ENCODE measurements around the gene ENDOV. TPM values are rescaled to one million over a fixed set of nuclear protein-coding genes. Genes with fewer than 3 reads are reported as not detected.

The ENDOV gene
- total and polyA plus RNA-seq, 4 donors, result 5.7 to 11.9 (median 8.3) TPM

GRCh38 chr17:80429356-80430275 is 14.6 kb downstream of the ENDOV start:
- Histone ChIP-seq H3K27me3 (ENCODE audit: control insufficient read depth in 4 of 4, insufficient read depth in 4 of 4, low read length in 3 of 4) (no peaks in the 10 kb centered on the region), H3K9ac (ENCODE audit: low read depth in 1 of 2, low read length in 2 of 2) (no peak overlapping the region), H3K36me3 (ENCODE audit: control insufficient read depth in 4 of 4, insufficient read depth in 3 of 4, low read depth in 1 of 4, low read length in 3 of 4) (peaks cover 0 to 2% (median 0%) of the 10 kb centered on the region in 4 donors), H3K27ac (ENCODE audit: low read depth in 1 of 2, low read length in 2 of 2) (no peak overlapping the region), H3K9me3 (ENCODE audit: control insufficient read depth in 4 of 4, low read length in 3 of 4) (no peaks in the 10 kb centered on the region), H3K4me3 (ENCODE audit: low read depth in 1 of 3, low read length in 3 of 3) (no peak overlapping the region), H3K4me1 (ENCODE audit: control insufficient read depth in 4 of 4, insufficient read depth in 4 of 4, low read length in 3 of 4) (peaks cover 0 to 3% (median under 1%) of the 10 kb centered on the region in 4 donors)
- TF ChIP-seq ATF3 (IDR thresholded peaks at IDR 0.05) (no peak), EGR1 (IDR thresholded peaks at IDR 0.05; ENCODE audit: low read depth in 2 of 2) (no peak), SP1 (IDR thresholded peaks at IDR 0.05) (no peak), HNF4A (conservative IDR thresholded peaks at IDR 0.05) (no peak), GABPA (IDR thresholded peaks at IDR 0.05 in 1 of 2, conservative IDR thresholded peaks at IDR 0.05 in 1 of 2) (no peak), JUND (IDR thresholded peaks at IDR 0.05) (no peak), REST (IDR thresholded peaks at IDR 0.05) (no peak), TAF1 (conservative IDR thresholded peaks at IDR 0.05) (no peak), RAD21 (IDR thresholded peaks at IDR 0.05) (no peak), ZBTB33 (IDR thresholded peaks at IDR 0.05) (no peak)
- 96% methylated on average over 33 of the region's 33 CpGs for WGBS
- DNase-seq (ENCODE audit: low spot score), result no peak

- Histone ChIP-seq H3K4me1 (ENCODE audit: control insufficient read depth in 4 of 4, insufficient read depth in 4 of 4, low read length in 3 of 4) (peaks cover 0 to 3% (median under 1%) of the 10 kb centered on the region in 4 donors), H3K27me3 (ENCODE audit: control insufficient read depth in 4 of 4, insufficient read depth in 4 of 4, low read length in 3 of 4) (no peaks in the 10 kb centered on the region), H3K27ac (ENCODE audit: low read depth in 1 of 2, low read length in 2 of 2) (no peak overlapping the region), H3K4me3 (ENCODE audit: low read depth in 1 of 3, low read length in 3 of 3) (no peak overlapping the region), H3K36me3 (ENCODE audit: control insufficient read depth in 4 of 4, insufficient read depth in 3 of 4, low read depth in 1 of 4, low read length in 3 of 4) (peaks cover 0 to 2% (median 0%) of the 10 kb centered on the region in 4 donors), H3K9ac (ENCODE audit: low read depth in 1 of 2, low read length in 2 of 2) (no peak overlapping the region), H3K9me3 (ENCODE audit: control insufficient read depth in 4 of 4, low read length in 3 of 4) (no peaks in the 10 kb centered on the region)
- WGBS, result 93% methylated on average over 15 of the region's 15 CpGs
- TF ChIP-seq EGR1 (IDR thresholded peaks at IDR 0.05; ENCODE audit: low read depth in 2 of 2) (no peak), HNF4G (IDR thresholded peaks at IDR 0.05) (no peak), HNF4A (conservative IDR thresholded peaks at IDR 0.05) (no peak), ATF3 (IDR thresholded peaks at IDR 0.05) (no peak), CTCF (IDR thresholded peaks at IDR 0.05; ENCODE audit: low read depth, low read length, missing input control) (no peak), FOXA2 (IDR thresholded peaks at IDR 0.05) (no peak), TAF1 (conservative IDR thresholded peaks at IDR 0.05) (no peak), REST (IDR thresholded peaks at IDR 0.05) (no peak), SP1 (IDR thresholded peaks at IDR 0.05) (no peak)
- DNase-seq (ENCODE audit: low spot score), result no peak
Observed at GRCh38 chr17:80430446-80431245, 15.7 kb downstream of the ENDOV start.

Measured in liver (tissue), 9 donors.